Measurements from ENCODE around the gene KYAT1. TPM values are rescaled to one million over a fixed set of nuclear protein-coding genes. Genes with fewer than 3 reads are reported as not detected.

The KYAT1 gene
- total and polyA plus RNA-seq, 2 of the 8 experiments (the other 6 are each of a cell fraction or from before 2014, with no cell fraction given), result 30.4 to 42.2 TPM

DNA sequence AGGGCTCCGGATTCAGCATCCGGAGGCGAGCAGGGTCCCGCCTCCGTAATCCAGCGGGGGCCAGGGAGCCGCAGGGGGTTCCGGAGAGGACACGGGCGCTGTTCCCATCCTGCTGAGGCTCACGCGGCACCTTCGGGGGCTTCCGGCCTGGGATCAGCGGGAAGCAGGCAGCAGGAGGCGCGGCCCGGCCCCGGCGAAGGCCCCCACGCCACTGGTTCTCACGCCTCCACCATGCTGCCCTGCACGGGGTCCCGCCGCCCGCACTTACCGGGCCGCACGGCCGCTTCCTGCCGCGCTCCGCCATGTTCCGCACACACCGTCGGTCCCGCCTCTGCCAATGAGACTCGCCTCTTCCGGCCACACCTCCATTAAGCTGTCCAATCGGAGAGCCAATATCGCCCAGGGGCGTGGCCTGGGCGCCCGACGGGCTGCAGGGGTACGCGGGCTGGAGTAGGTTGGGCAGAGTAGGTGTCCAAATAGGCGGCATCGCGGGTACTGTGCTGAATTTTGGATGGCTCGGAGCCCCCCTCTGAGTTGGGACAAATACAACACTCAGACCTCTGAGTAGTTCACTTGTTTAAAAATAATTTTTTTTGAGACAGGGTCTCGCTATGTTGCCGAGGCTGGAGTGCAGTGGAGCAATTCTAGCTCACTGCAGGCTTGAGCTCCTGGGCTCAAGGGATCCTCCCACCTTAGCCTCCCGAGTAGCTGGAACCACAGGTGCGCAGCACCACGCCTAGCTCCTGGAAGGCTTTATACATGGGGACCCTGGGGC, 52.1 kb downstream of the KYAT1 start, which contains the start of gene SPOUT1 (continued):
- TF ChIP-seq POLR2AphosphoS5 (IDR thresholded peaks at IDR 0.05; ENCODE audit: low read depth, low read length) (peak; percentile 74; the same call in 1 of the 2 replicates), NANOG (IDR thresholded peaks at IDR 0.05; ENCODE audit: insufficient read depth, low read depth, low read length, poor library complexity, severe bottlenecking) (no peak), NRF1 (IDR thresholded peaks at IDR 0.05; ENCODE audit: low read depth, low read length) (no peak), TAF7 (optimal IDR thresholded peaks at IDR 0.05; ENCODE audit: borderline replicate concordance, low read depth, low read length) (peak; percentile 85), BACH1 (IDR thresholded peaks at IDR 0.05; ENCODE audit: low read length) (no peak), JUN (IDR thresholded peaks at IDR 0.05; ENCODE audit: low read depth, low read length) (no peak), SP2 (IDR thresholded peaks at IDR 0.05; ENCODE audit: low read length) (no peak), ASH2L (IDR thresholded peaks at IDR 0.05; ENCODE audit: low read length) (peak; percentile 58), YY1 (IDR thresholded peaks at IDR 0.05; ENCODE audit: low read depth, low read length) (peak; percentile 92), HDAC2 (IDR thresholded peaks at IDR 0.05; ENCODE audit: borderline replicate concordance in 1 of 2, low read depth in 2 of 2, low read length in 2 of 2) (no peak), KDM1A (IDR thresholded peaks at IDR 0.05; ENCODE audit: borderline replicate concordance, low read length) (no peak), JUND (IDR thresholded peaks at IDR 0.05; ENCODE audit: low read length) (no peak), KDM4A (IDR thresholded peaks at IDR 0.05; ENCODE audit: low read depth, low read length, severe bottlenecking) (peak; percentile 87), CEBPB (IDR thresholded peaks at IDR 0.05; ENCODE audit: low read depth, low read length) (no peak), SUZ12 (IDR thresholded peaks at IDR 0.05; ENCODE audit: low read length) (no peak), FOSL1 (IDR thresholded peaks at IDR 0.05; ENCODE audit: insufficient read depth, low read depth, low read length) (no peak), MAFK (IDR thresholded peaks at IDR 0.05; ENCODE audit: low read depth, low read length) (no peak)
- TF ChIP-seq, protein P1, sequence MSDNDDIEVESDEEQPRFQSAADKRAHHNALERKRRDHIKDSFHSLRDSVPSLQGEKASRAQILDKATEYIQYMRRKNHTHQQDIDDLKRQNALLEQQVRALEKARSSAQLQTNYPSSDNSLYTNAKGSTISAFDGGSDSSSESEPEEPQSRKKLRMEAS (IDR thresholded peaks at IDR 0.05), result peak; percentile 79
- TF ChIP-seq, protein P2, sequence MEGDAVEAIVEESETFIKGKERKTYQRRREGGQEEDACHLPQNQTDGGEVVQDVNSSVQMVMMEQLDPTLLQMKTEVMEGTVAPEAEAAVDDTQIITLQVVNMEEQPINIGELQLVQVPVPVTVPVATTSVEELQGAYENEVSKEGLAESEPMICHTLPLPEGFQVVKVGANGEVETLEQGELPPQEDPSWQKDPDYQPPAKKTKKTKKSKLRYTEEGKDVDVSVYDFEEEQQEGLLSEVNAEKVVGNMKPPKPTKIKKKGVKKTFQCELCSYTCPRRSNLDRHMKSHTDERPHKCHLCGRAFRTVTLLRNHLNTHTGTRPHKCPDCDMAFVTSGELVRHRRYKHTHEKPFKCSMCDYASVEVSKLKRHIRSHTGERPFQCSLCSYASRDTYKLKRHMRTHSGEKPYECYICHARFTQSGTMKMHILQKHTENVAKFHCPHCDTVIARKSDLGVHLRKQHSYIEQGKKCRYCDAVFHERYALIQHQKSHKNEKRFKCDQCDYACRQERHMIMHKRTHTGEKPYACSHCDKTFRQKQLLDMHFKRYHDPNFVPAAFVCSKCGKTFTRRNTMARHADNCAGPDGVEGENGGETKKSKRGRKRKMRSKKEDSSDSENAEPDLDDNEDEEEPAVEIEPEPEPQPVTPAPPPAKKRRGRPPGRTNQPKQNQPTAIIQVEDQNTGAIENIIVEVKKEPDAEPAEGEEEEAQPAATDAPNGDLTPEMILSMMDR (IDR thresholded peaks at IDR 0.05; ENCODE audit: control extremely low read depth in 1 of 3, insufficient read depth in 1 of 3, low read depth in 1 of 3, low read length in 3 of 3), result no peak
- TF ChIP-seq, protein P3, sequence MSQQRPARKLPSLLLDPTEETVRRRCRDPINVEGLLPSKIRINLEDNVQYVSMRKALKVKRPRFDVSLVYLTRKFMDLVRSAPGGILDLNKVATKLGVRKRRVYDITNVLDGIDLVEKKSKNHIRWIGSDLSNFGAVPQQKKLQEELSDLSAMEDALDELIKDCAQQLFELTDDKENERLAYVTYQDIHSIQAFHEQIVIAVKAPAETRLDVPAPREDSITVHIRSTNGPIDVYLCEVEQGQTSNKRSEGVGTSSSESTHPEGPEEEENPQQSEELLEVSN (IDR thresholded peaks at IDR 0.05), result peak; percentile 79

Data from H1 (cell line).